Activated CD8-positive, alpha-beta memory T cell treated with anti-CD3 and anti-CD28 coated beads for 36 hours (primary cell): ENCODE measurements around the gene DBI. TPM values are rescaled to one million over a fixed set of nuclear protein-coding genes. Genes with fewer than 3 reads are reported as not detected.
"Not testable (repeated sequence)": the region's sequence is repeated elsewhere in the genome, so short reads cannot be mapped to it uniquely, and the experiment has no call there.

Experiments used
- CTCF ChIA-PET: fragments of 350-600 bp; sonication (Branson Sonifier 250); formaldehyde crosslinking; loops from one replicate; lab custom pipeline; 2021; ENCODE audit warnings: antibody characterized with exemption; lab: Charles Lee
- POLR2A ChIA-PET: fragments of 350-600 bp; sonication (Branson Sonifier 250); formaldehyde crosslinking; loops from one replicate; lab custom pipeline; 2021; ENCODE audit warnings: antibody characterized with exemption; lab: Charles Lee
- total RNA-seq, 2 experiments: library from RNA; stranded (reverse); gene quantifications; one replicate each; pipeline ENCODE4 v1.2.3, GENCODE V29; 2021

The DBI gene
- total RNA-seq, 2 experiments from 2014 or later = 161 to 169 TPM

DNA sequence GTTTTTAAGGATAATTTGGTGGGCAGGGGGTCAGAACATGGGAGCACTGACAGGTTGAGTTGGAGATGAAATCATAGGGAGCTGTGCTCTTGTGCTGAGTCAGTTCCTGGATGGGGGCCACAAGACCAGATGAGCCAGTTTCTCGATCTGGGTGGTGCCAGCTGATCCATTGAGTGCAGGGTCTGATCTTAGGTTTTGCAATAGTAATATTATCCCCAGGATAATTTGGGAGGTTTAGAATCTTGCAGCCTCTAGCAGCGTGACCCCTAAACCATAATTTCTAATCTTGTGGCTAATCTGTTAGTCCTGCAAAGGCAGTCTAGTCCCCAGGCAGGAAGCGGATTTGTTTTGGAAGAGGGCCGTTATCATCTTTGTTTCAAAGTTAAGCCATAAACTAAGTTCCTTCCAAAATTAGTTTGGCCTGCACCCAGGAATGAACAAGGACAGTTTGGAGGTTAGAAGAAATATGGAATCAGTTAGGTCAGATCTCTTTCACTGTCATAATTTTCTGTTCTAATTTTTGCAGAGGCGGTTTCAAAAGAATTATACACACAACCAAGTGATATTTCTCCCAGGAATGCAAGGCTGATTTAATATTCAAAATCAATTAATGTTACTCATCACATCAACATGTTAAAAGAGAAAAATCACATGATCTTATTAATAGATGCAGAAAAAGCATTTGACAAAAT is 23.0 kb downstream of the DBI start:
- ChIA-PET CTCF (interaction anchor here (0.7 kb wide), 1 partner anchor 87 kb away, joined by 3 read pairs; no protein-coding TSS in a partner anchor), POLR2A (no interaction called here)

DNA sequence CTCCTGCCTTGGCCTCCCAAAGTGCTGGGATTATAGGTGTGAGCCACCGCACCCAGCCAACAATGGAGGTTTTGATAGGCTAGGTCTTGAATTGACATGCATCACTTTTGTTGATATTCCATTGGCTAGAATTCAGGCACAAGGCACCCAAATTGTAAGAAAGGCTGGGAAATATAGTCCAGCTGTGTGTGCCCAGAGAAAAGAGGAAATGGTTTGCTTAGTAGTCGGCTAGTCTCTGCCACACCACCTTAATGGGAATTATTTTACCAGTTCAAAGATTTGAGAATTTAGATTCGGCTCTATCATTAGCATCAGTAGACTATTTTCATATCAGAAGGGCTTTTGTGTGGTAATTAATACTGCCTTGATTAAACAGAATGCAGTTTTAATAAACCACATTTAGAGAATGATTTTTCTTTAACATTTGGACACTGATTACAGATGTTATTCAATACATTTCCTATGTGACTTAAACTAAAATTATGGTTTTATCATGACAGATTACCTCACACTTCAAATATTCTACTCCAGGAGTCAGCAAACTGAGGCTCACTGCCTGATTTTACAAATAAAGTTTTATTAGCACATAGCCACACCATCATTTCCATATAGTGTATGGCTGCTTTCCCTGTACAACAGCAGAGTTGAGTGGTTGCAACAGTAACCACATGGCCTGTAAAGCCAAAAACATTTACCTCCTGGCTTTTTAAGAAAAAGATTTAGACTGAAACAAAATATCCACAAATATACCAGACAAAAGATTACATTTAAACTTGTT is 27.4 kb downstream of the DBI start:
- CTCF ChIA-PET = interaction anchor here (0.7 kb wide), 1 partner anchor 267 kb away, joined by 3 read pairs; no protein-coding TSS in a partner anchor
- POLR2A ChIA-PET = no interaction called here

DNA sequence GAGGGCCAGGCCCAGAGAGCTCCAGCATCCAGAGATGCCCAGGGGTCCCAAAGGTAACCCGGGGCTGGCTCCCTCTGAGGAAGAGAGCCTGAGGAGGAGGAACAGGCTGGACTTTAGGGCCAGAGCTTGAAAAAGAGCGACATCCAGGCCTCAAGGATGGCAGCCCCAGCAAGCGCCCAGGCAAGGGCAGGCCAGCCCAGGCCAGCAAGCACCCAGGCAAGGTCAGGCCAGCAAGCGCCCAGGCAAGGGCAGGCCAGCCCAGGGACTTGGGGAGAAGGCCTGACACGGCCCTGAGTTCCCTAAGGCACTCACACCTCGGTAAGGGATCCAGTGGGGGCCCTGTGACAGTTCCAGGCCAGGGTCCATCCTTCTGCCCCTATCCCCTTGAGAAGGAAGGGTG is 30.4 kb downstream of the DBI start:
- CTCF ChIA-PET = no interaction called here
- POLR2A ChIA-PET = no interaction called here

DNA sequence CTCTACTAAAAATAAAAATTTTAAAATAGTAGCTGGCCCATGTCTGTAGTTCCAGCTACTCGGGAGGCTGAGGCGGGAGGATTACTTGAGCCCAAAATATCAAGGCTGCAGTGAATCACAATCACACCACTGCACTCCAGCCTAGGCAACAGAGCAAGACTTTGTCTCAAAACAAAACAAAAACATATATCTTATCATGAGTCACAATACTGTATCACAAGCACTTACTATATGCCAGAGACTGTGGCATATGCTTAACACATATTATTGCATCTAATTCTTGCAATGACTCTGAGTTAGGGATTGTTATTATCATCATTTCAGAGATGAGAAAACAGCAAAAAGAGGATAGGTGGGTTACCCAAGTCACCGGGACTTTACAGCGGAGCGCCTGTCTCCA is 35.3 kb downstream of the DBI start:
- CTCF ChIA-PET = no interaction called here
- POLR2A ChIA-PET = no interaction called here

DNA sequence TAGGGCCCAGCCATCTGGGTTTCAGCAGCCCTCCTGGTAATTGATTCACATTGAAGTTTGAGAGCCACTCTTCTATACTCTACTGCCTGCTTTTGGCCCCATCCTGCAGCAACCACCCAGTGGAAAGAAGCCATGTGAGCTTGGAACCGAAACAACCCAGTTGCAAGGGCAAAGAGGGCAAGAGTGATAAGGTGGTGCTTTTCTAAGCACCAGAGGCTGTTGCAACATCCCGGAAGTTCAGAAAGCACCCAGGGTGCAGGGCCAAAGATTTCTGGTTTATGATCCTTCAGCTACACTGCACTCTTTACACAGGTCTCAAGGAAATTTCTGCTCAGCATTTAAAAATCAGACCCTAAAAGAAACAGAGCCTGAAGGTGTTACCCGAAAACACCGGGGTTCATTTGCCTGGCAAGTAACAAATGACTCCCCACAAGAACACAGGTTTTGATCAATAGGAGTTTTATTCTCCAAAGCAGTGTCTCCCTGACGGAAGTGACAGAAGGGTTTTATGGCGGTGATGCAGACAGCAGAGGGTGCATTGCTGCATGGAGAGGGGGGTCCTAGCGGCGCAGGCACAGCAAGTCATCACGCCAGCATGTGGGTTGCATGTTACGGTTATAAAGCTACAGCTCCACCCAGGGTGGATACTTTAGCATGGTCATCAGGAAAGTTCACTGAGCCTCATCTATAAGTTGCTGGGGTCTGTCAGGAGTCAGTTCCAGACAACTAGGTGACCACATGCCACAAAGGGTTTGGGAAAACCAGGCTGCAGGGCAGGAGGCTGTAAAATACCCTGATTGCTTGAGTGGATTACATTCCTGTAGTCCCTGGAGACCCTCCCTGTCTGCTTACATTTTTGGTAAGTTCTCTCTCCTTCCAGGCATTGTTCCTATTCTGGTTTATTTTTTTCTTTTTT is 36.1 kb downstream of the DBI start:
- CTCF ChIA-PET = no interaction called here
- POLR2A ChIA-PET = no interaction called here

DNA sequence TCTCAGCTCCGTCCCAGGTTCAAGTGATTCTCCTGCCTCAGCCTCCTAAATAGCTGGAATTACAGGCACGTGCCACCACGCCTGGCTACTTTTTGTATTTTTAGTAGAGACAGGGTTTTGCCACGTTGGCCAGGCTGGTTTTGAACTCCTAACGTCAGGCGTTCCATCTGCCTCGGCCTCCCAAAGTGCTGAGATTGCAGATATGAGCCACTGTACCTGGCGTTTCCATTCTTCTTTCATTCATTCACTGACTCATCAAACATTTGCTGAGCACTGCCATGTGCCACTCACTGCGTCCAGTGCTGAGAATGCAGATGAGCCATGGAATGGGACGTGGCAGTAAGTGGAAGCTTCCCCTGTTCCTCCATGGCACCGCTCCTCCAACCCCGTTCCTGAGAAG is 36.8 kb downstream of the DBI start:
- CTCF ChIA-PET = interaction anchor here (0.8 kb wide), 1 partner anchor 73 kb away, joined by 4 read pairs; no protein-coding TSS in a partner anchor
- POLR2A ChIA-PET = not testable (repeated sequence)

DNA sequence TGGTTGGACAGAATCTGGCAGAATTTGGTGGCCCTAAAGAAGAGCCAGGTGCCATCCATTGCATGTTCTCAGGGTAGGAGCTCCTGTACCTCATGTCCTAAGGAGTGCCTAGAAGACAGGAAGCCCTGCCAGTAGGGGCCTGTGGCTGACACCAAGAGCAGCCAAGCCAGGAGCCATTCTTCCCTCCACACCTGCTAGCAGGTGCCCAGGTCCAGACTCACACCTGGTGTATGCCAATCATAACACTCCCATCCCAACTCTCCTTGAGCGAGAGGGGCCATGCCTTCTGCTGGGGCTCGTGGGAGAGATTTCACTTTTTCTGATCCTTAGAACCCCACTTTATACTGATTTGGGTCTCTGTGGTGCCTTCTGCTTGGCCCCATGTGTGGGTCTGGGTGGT is 38.4 kb downstream of the DBI start:
- CTCF ChIA-PET = no interaction called here
- POLR2A ChIA-PET = no interaction called here

DNA sequence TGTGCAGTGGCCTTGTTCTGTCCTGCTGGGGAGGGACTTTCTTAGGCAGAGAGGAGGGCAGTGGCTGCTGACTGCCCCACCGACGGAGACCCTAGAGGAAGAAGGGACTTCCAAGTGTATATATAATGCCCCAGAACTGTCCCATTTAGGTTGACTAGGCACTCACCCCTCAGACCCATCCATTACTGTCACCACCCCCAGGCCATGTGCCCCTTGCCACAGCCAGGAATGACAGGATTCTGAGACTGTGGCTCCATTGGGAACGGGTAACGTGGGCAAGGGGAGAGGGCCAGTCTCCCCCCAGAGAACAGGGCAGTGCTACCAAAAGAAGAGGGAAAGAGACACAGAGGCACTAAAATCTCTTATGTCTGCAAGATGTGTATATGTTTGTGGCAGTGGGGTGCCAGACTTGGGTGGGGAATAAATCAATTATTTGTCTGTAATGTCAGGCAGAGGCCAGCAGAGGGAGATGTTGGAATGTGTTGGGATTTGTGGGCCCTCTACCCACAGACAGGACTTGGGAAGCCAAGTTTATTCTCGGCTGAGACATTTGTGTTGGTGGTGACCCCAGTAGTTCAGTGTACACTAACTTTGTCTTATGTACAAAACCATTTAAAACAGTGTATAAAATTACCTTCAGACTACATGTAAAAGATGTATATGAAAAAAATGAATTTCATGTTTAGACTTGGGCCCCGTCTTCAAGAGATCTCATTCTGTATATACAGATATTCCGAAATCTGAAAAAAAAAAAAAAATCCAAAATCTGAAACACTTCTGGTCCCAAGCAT is 40.8 kb downstream of the DBI start:
- POLR2A ChIA-PET = no interaction called here

DNA sequence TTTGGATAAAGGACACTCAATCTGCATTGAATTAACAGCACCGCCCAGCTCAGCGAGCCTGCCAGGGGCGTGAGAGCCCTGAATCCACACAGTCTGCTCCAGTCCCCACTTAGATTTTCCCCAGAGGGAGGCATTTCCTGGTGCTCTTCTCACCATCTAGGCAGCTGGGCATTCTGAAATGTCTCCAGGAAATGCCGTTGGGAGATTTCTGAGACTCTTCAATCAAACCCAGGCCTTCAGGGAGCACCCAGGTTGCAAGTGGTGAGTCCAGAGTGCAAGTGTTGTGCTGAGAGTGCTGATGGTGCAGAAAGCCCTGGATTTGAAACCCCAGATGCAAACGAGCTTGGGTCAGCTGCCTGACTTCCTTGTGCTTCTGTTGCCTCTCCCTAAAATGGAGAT is 41.4 kb downstream of the DBI start:
- ChIA-PET CTCF (interaction anchor here (0.7 to 3.8 kb wide), 2 partner anchors 68 to 1167 kb away, joined by 3 to 22 read pairs; no protein-coding TSS in a partner anchor), POLR2A (no interaction called here)

More for the DNA sequence above, 40.8 kb downstream of the DBI start:
- CTCF ChIA-PET = interaction anchor here (3.8 kb wide), 1 partner anchor 69 kb away, joined by 22 read pairs; no protein-coding TSS in a partner anchor

DNA sequence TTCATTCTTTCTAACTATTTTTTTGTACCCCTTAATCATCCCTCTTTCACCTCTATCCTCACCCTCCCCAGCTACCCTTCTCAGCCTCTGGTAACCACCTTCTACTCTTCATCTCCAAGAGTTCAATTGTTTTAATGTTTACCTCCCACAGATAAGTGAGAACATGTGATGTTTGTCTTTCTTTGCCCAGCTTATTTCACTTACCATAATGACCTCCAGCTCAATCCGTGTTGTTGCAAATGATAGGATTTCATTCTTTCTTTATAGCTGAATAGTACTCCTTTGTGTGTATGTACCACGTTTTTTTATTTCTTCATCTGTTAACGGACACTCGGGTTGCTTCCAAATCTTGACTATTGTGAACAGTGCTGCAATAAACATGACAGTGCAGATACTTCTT is 42.7 kb downstream of the DBI start:
- POLR2A ChIA-PET = no interaction called here
- CTCF ChIA-PET = interaction anchor here (3.8 kb wide), 1 partner anchor 67 kb away, joined by 22 read pairs; no protein-coding TSS in a partner anchor

DNA sequence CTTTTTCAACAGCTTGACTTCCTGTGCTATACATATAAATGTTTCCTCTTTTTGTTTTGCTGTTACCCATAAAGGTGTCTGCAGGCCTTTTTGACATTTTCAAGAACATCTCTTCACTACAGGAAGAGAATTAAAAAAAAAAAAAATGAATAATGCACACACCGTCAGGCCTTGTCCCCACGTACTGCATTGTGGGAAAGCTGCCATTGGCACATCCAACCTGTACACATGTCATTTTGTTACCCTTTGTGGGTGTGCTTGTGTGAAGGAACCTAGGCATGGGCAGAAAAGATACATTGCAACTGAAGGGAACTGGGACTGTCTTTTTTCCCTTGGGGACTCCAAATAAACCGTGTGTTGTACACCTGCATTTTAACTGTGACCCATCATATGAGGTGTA is 48.1 kb downstream of the DBI start:
- ChIA-PET POLR2A (no interaction called here), CTCF (no interaction called here)

DNA sequence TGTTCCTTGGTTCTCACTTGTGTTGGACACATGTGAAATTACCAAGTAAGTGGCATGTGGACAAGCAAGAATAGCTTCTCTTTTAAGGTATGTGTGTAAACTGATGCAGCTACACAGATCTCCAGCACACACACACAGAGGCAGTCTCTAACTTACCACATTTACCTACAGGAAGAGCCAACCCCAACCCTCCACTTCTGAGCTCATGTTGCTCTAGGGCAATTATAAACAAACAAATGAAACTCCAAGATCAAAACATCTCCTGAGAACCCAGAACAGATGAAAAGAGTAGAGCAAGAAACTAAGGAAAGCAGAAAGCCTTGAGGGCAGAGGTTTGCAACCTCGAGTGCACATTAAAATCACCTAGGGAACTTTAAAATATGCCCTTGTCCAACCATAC is 48.9 kb downstream of the DBI start:
- CTCF ChIA-PET = no interaction called here
- POLR2A ChIA-PET = no interaction called here

DNA sequence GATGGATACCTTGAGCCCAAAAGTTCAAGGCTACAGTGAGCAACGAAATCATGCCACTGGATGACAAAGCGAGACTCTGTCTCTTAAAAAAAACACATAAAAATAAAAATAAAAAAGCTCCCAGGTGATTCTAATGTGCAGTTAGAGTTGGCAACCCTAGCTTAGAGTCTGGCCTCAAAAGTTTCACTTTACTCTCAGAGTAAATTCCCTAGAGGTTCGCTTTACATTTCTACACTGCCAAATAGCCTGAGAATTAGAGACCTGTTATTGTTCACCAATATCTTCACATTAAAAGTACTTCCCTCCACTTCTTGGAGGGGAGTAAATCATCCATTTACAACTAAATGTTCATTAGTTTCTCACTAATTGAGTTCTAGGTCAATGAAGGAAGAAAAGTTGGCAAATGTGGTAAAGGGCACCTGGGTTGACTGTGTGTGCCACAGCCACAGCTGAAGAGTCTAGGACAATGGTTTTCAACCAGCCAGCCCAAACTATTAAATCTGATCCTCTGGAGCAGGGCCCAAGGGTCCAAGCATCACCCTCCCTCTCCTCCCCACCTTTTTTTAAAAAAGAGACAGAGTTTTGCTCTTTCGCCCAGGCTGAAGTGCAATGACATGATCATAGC is 49.6 kb downstream of the DBI start:
- ChIA-PET CTCF (no interaction called here), POLR2A (no interaction called here)

DNA sequence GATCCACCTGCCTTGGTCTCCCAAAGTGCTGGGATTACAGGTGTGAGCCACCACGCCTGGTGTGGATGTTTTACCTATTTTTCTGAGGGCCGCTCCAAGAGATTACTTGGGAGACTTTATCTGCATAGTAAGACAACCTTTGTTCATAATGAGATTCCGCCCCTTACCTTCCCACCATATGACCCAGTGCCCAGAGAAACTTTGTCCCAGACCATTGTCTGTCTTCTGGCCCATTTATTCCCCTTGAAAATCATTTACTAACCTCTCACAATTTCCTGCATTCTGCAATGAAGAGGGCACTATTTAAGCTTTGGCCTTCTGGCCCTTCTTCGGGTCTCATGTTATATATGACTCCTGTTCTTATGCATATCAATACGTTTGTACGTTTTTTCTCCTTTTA is 51.1 kb downstream of the DBI start:
- ChIA-PET CTCF (no interaction called here), POLR2A (no interaction called here)

DNA sequence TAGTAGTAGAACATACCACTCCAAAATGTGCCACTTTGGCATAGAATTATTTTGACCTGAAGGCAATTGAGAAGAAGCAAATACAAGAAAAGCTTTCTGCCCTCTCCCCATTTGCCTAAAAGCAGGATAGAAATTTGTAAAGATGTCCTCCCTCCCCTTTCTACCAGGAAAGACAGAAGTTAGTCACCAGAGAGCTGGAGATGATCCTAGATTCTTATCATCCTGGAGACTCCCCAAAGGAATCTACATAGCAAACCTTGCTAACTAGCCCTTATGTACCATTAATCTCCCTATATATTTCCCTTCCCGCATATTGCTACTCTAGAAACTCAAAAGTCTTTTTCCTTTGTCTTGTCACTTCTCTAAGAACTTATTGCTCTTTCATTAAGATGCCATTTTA is 52.3 kb downstream of the DBI start:
- POLR2A ChIA-PET = no interaction called here
- CTCF ChIA-PET = no interaction called here

DNA sequence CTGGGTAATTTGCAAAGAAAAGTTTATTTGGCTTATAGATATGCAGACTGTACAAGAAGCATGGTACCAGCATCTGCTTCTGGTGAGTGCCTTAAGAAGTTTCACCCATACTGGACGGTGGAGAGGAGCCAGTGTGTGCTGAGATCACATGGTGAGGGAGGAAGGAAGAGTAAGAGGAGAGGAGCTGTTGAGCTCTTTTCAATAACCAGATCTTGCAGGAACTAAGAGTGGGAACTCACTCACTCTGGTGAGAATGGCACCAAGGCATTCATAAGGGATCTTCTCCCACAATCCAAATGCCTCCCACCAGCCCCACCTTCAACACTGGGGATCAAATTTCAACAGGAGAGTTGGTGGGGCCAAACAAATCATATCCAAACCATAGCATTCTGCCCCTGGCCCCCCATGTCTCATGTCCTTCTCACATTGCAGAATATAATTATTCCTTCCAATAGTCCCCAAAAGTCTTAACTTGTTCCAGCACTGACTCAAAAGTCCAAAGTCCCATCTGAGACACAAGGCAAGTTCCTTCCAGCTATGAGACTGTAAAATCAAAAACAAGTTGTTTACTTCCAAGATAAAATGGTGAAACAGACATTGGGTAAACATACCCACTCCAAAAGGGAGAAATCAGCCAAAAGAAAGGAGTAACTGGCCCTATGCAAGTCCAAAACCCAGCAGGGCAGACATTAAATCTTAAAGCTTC is 53.2 kb downstream of the DBI start:
- CTCF ChIA-PET = no interaction called here
- POLR2A ChIA-PET = no interaction called here

DNA sequence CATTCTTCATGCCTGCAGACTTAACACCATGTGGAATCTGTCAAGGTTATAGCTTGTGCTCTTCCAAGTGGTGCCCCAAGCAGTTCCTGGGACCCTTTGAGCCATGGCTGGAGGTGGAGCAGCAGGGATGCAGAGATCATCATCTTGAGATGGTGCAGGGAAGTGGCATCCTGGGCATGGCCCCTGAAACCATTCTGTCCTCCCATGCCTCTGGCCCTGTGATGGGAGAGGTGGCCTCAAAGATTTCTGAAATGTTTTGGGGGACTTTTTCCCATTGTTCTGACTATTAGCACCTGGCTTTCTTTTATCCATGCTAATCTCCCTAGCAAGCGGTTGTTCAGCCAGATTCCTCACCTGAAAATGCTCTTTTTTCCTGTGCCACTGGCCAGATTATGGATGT is 54.5 kb downstream of the DBI start:
- ChIA-PET CTCF (no interaction called here), POLR2A (no interaction called here)

DNA sequence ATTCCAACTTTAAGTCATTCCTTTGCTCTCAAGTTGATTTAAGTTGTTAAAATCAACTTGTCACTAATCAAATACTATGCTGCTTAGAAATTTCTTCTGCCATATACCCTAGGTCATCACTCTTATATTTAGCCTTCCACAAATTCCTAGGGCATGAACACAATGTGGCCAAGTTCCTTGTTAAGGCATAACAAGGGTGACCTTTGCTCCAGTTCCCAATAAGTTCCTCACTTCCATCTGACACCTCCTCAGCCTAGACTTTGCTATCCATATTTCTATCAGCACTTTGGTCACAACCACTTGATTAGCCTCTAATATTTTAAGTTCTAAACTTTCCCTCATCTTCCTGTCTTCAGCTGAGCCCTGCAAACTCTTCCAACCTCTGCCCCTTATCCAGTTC is 55.0 kb downstream of the DBI start:
- ChIA-PET CTCF (no interaction called here), POLR2A (no interaction called here)
